Tibial nerve (tissue), 4 donors: Measurements from ENCODE around the gene FNDC3B. TPM values are rescaled to one million over a fixed set of nuclear protein-coding genes. Genes with fewer than 3 reads are reported as not detected.

Experiments used
- DNase-seq, 2 donors: peaks; one replicate each; pipeline ENCODE4 v3.0.0-alpha.2; 2019; ENCODE audit warnings: low spot score in 2 of 2
- H3K27ac ChIP-seq, 4 donors: fragments of 200-600 bp; sonication (generic) in 3 of 4; one replicate each; pipeline ENCODE4 v1.5.1; 2017 to 2019; ENCODE audit warnings: mild to moderate bottlenecking in 1 of 4
- H3K27me3 ChIP-seq, 2 donors: fragments of 200-600 bp; sonication (generic) in 1 of 2; one replicate each; pipeline versions ENCODE4 v1.5.1 to v1.6.0; 2017 to 2019
- H3K36me3 ChIP-seq, 3 donors: fragments of 200-600 bp; sonication (generic); one replicate each; pipeline ENCODE4 v1.5.1; 2018 to 2019
- H3K4me1 ChIP-seq, 4 donors: fragments of 200-600 bp; sonication (generic) in 3 of 4; one replicate each; pipeline ENCODE4 v1.5.1; 2017 to 2019
- H3K4me3 ChIP-seq, 4 donors: fragments of 200-600 bp; sonication (generic) in 3 of 4; one replicate each; pipeline ENCODE4 v1.5.1; 2017 to 2019; ENCODE audit warnings: mild to moderate bottlenecking in 1 of 4, moderate library complexity in 1 of 4
- H3K9me3 ChIP-seq, 4 donors: fragments of 200-600 bp; sonication (generic) in 3 of 4; one replicate each; pipeline ENCODE4 v1.5.1; 2017 to 2019
- EP300 ChIP-seq, 2 donors: sonication (generic); formaldehyde crosslinking; IDR thresholded peaks; one replicate each; pipeline ENCODE4 v1.6.1; 2017; ENCODE audit warnings: antibody characterized with exemption in 2 of 2, mild to moderate bottlenecking in 1 of 2
- POLR2A ChIP-seq, 2 donors: fragments of 450-650 bp; IDR thresholded peaks; one replicate each; pipeline ENCODE4 v1.6.1; 2017; ENCODE audit warnings: antibody characterized with exemption in 2 of 2, mild to moderate bottlenecking in 2 of 2, moderate library complexity in 2 of 2
- WGBS, 2 donors: methylation state at CpG; one replicate each; pipeline ENCODE4 v1.1.5; 2018; 5-methylcytosine and 5-hydroxymethylcytosine counted together
- total RNA-seq, 4 donors: library from RNA; depleted of rRNA; stranded (reverse); fragments of >200 nt; gene quantifications; one replicate each; pipeline ENCODE4 v1.1.0, GENCODE V29; 2016
- TF ChIP-seq, protein P1 (sequence below), 5 experiments: fragments of 200-600 bp in 3 of 5; fragments of 450-650 bp in 2 of 5; sonication (generic) in 3 of 5; IDR thresholded peaks; one replicate each; pipeline ENCODE4 v1.5.1; 2016 to 2019; ENCODE audit warnings: antibody characterized with exemption in 5 of 5, mild to moderate bottlenecking in 3 of 5, moderate library complexity in 2 of 5

The FNDC3B gene
- total RNA-seq, 4 donors from 2014 or later: 87.5 to 106 (median 95.7) TPM

- Histone ChIP-seq H3K27ac (no peak overlapping the region), H3K4me1 (peaks cover 0 to 42% (median 13%) of the 10 kb centered on the region in 4 donors), H3K9me3 (no peaks in the 10 kb centered on the region), H3K36me3 (no peaks in the 10 kb centered on the region), H3K27me3 (no peaks in the 10 kb centered on the region), H3K4me3 (no peak overlapping the region)
- DNase-seq: no peak
- WGBS, 2 donors: 79% methylated on average over 4 of the region's 4 CpGs
- TF ChIP-seq, protein P1, sequence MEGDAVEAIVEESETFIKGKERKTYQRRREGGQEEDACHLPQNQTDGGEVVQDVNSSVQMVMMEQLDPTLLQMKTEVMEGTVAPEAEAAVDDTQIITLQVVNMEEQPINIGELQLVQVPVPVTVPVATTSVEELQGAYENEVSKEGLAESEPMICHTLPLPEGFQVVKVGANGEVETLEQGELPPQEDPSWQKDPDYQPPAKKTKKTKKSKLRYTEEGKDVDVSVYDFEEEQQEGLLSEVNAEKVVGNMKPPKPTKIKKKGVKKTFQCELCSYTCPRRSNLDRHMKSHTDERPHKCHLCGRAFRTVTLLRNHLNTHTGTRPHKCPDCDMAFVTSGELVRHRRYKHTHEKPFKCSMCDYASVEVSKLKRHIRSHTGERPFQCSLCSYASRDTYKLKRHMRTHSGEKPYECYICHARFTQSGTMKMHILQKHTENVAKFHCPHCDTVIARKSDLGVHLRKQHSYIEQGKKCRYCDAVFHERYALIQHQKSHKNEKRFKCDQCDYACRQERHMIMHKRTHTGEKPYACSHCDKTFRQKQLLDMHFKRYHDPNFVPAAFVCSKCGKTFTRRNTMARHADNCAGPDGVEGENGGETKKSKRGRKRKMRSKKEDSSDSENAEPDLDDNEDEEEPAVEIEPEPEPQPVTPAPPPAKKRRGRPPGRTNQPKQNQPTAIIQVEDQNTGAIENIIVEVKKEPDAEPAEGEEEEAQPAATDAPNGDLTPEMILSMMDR (IDR thresholded peaks at IDR 0.05): no peak
- TF ChIP-seq POLR2A (IDR thresholded peaks at IDR 0.05) (no peak), EP300 (IDR thresholded peaks at IDR 0.05) (no peak)
Measured at GRCh38 chr3:172161133-172161789, 121.9 kb downstream of the FNDC3B start.

DNA sequence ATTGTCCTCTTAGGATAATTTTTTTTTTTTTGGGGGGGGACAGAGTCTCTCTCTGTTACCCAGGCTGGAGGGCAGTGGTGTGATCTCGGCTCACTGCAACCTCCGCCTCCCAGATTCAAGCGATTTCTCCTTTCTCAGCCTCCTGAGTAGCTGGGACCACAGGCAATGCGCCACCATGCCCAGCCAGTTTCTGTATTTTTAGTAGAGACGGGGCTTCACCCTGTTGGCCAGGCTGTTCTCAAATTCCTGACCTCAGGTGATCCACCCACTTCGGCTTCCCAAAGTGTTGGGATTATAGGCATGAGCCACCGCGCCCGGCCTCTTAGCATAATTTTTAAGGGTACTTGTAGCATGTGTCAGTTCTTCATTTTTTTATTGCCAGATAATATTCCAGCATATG lies 122.6 kb downstream of the FNDC3B start:
- H3K4me1 ChIP-seq: peaks cover 0 to 35% (median 11%) of the 10 kb centered on the region in 4 donors
- no peak for TF ChIP-seq EP300 (IDR thresholded peaks at IDR 0.05)
- TF ChIP-seq, protein P1 (IDR thresholded peaks at IDR 0.05): no peak
- TF ChIP-seq POLR2A (IDR thresholded peaks at IDR 0.05): no peak
- no peak overlapping the region for H3K4me3 ChIP-seq
- DNase-seq: no peak
- 94 to 95% methylated on average over 9 of the region's 9 CpGs for WGBS, 2 donors
- H3K27me3 ChIP-seq: no peaks in the 10 kb centered on the region
- no peak overlapping the region for H3K27ac ChIP-seq
- H3K36me3 ChIP-seq: no peaks in the 10 kb centered on the region
- no peaks in the 10 kb centered on the region for H3K9me3 ChIP-seq

GRCh38 chr3:172163320-172163719 lies 123.9 kb downstream of the FNDC3B start:
- H3K27me3 ChIP-seq: no peaks in the 10 kb centered on the region
- no peak overlapping the region for H3K27ac ChIP-seq
- H3K9me3 ChIP-seq: no peaks in the 10 kb centered on the region
- no peaks in the 10 kb centered on the region for H3K36me3 ChIP-seq
- no peak overlapping the region for H3K4me3 ChIP-seq
- no peak for DNase-seq
- WGBS, 2 donors: 93 to 94% methylated on average over 3 of the region's 3 CpGs
- peaks cover 0 to 36% (median 9%) of the 10 kb centered on the region in 4 donors for H3K4me1 ChIP-seq
- TF ChIP-seq POLR2A (IDR thresholded peaks at IDR 0.05) (no peak), EP300 (IDR thresholded peaks at IDR 0.05) (no peak)
- TF ChIP-seq, protein P1 (IDR thresholded peaks at IDR 0.05): no peak

GRCh38 chr3:172164620-172165362 lies 125.4 kb downstream of the FNDC3B start:
- DNase-seq: no peak
- Histone ChIP-seq H3K27me3 (no peaks in the 10 kb centered on the region), H3K4me1 (peaks cover 0 to 38% (median 12%) of the 10 kb centered on the region in 4 donors), H3K36me3 (no peaks in the 10 kb centered on the region), H3K27ac (no peak overlapping the region), H3K9me3 (no peaks in the 10 kb centered on the region), H3K4me3 (no peak overlapping the region)
- WGBS, 2 donors: 96% methylated on average over 6 of the region's 6 CpGs
- no peak for TF ChIP-seq POLR2A (IDR thresholded peaks at IDR 0.05)
- no peak for TF ChIP-seq EP300 (IDR thresholded peaks at IDR 0.05)
- TF ChIP-seq, protein P1 (IDR thresholded peaks at IDR 0.05): no peak

DNA sequence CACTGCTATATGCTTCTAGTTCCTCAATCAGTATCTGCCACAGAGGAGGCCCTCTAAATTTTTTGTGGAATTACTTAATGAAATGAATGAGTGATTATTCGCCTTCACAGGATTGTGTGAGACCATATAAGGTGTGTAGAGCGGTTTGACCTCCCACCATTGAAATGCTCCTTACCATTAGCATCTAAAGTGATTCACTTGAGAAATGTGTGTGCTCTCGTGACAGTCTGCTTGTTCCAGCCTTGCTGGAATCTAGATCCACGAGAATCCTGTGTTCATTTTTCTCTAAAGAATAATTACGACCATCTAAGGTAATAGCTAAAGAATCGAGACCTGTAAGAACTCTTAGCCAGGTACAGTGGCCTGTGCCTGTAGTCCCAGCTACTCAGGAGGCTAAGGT lies 126.9 kb downstream of the FNDC3B start:
- no peaks in the 10 kb centered on the region for H3K27me3 ChIP-seq
- peaks cover 0 to 38% (median 8%) of the 10 kb centered on the region in 4 donors for H3K4me1 ChIP-seq
- H3K27ac ChIP-seq: no peak overlapping the region
- 94 to 95% methylated on average over 6 of the region's 6 CpGs for WGBS, 2 donors
- no peaks in the 10 kb centered on the region for H3K9me3 ChIP-seq
- no peak for DNase-seq
- no peaks in the 10 kb centered on the region for H3K36me3 ChIP-seq
- H3K4me3 ChIP-seq: no peak overlapping the region
- TF ChIP-seq, protein P1 (IDR thresholded peaks at IDR 0.05): no peak
- TF ChIP-seq EP300 (IDR thresholded peaks at IDR 0.05): no peak
- no peak for TF ChIP-seq POLR2A (IDR thresholded peaks at IDR 0.05)
